ENCODE results near the gene ZNF618.

Gene ZNF618

DNA sequence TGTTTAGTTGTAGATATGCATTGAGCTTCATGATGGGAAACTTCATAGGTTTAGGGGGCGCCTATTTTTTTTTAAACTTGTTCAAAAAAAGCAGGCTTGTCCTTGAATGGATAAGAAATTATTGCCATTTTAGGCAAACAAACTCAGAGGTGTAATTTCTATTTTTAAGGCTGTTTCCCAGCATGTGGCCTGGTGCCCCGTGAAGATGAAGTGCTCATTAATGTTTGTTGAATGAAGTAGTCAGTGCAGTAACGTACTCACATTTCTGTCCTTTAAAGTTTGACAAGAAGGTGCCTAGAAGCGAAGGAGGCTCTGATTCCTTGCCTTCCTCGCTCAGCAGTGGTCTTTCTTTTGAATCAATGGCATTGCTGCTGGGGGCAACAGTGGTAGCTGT is 54.3 kb downstream of the ZNF618 start:
- Histone ChIP-seq H3K4me3 (ENCODE audit: low read length, poor library complexity, severe bottlenecking) (no peak overlapping the region), H3K36me3 (ENCODE audit: insufficient read depth, low read length) (no peaks in the 10 kb centered on the region), H3K9me3 (ENCODE audit: insufficient read depth, low read depth, low read length) (peaks cover 14% of the 10 kb centered on the region), H3K9ac (ENCODE audit: low read depth, low read length, poor library complexity, severe bottlenecking) (no peak overlapping the region), H2AFZ (ENCODE audit: low read length) (no peak overlapping the region), H4K20me1 (ENCODE audit: insufficient read depth, low read length, poor library complexity, severe bottlenecking) (peaks cover 10% of the 10 kb centered on the region), H3F3A (ENCODE audit: low read depth) (no peaks in the 10 kb centered on the region), H3K4me2 (ENCODE audit: low read depth, low read length, poor library complexity, severe bottlenecking) (no peak overlapping the region), H3K4me1 (ENCODE audit: insufficient read depth, low read length, poor library complexity, severe bottlenecking) (no peaks in the 10 kb centered on the region), H3K79me2 (ENCODE audit: insufficient read depth, low read length) (peaks cover 58% of the 10 kb centered on the region; the same call in 1 of the 2 replicates), H3K27me3 (ENCODE audit: insufficient read depth, low read length, poor library complexity, severe bottlenecking) (no peaks in the 10 kb centered on the region), H3K9me2 (replicated peaks; ENCODE audit: low read depth, low read length) (no peaks in the 10 kb centered on the region)
- TF ChIP-seq, protein P1, sequence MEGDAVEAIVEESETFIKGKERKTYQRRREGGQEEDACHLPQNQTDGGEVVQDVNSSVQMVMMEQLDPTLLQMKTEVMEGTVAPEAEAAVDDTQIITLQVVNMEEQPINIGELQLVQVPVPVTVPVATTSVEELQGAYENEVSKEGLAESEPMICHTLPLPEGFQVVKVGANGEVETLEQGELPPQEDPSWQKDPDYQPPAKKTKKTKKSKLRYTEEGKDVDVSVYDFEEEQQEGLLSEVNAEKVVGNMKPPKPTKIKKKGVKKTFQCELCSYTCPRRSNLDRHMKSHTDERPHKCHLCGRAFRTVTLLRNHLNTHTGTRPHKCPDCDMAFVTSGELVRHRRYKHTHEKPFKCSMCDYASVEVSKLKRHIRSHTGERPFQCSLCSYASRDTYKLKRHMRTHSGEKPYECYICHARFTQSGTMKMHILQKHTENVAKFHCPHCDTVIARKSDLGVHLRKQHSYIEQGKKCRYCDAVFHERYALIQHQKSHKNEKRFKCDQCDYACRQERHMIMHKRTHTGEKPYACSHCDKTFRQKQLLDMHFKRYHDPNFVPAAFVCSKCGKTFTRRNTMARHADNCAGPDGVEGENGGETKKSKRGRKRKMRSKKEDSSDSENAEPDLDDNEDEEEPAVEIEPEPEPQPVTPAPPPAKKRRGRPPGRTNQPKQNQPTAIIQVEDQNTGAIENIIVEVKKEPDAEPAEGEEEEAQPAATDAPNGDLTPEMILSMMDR (conservative IDR thresholded peaks at IDR 0.05; ENCODE audit: low read length): no peak
- TF ChIP-seq EZH2phosphoT487 (IDR thresholded peaks at IDR 0.05; ENCODE audit: borderline replicate concordance): no peak

DNA sequence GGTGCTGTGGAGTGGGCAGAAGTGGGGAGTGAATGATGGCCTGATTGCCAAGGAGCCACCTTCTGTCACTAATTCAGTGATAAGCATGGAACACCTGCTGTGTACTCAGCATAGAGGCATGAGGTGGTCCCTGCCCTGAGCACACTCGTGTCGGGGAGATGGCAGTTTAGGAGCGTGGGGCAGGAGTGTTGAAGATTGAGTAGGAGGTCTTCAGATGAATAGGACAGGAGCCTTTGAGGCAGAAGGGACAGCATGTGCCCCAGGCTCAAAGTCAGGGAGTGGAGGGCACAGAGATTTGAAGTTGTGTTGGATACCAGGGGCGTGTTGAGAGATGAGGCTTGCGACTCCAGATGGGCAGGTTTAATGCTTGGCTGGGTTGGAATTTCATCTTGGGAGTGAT is 55.0 kb downstream of the ZNF618 start:
- peaks cover 10% of the 10 kb centered on the region for H4K20me1 ChIP-seq (ENCODE audit: insufficient read depth, low read length, poor library complexity, severe bottlenecking)
- TF ChIP-seq, protein P1 (conservative IDR thresholded peaks at IDR 0.05; ENCODE audit: low read length): no peak
- TF ChIP-seq EZH2phosphoT487 (IDR thresholded peaks at IDR 0.05; ENCODE audit: borderline replicate concordance): no peak
- no peaks in the 10 kb centered on the region for H3F3A ChIP-seq (ENCODE audit: low read depth)

GRCh38 chr9:113931777-113932176 is 55.7 kb downstream of the ZNF618 start:
- Histone ChIP-seq H4K20me1 (ENCODE audit: insufficient read depth, low read length, poor library complexity, severe bottlenecking) (peaks cover 13% of the 10 kb centered on the region), H3K4me2 (ENCODE audit: low read depth, low read length, poor library complexity, severe bottlenecking) (no peak overlapping the region), H3K9ac (ENCODE audit: low read depth, low read length, poor library complexity, severe bottlenecking) (no peak overlapping the region), H2AFZ (ENCODE audit: low read length) (no peak overlapping the region), H3K9me3 (ENCODE audit: insufficient read depth, low read depth, low read length) (peaks cover 14% of the 10 kb centered on the region; the same call in 1 of the 2 replicates), H3F3A (ENCODE audit: low read depth) (no peaks in the 10 kb centered on the region), H3K79me2 (ENCODE audit: insufficient read depth, low read length) (peaks cover 67% of the 10 kb centered on the region; the same call in 1 of the 2 replicates), H3K36me3 (ENCODE audit: insufficient read depth, low read length) (no peaks in the 10 kb centered on the region), H3K4me3 (ENCODE audit: low read length, poor library complexity, severe bottlenecking) (no peak overlapping the region), H3K4me1 (ENCODE audit: insufficient read depth, low read length, poor library complexity, severe bottlenecking) (no peaks in the 10 kb centered on the region), H3K27me3 (ENCODE audit: insufficient read depth, low read length, poor library complexity, severe bottlenecking) (no peaks in the 10 kb centered on the region), H3K9me2 (replicated peaks; ENCODE audit: low read depth, low read length) (no peaks in the 10 kb centered on the region)
- no peak for TF ChIP-seq EZH2phosphoT487 (IDR thresholded peaks at IDR 0.05; ENCODE audit: borderline replicate concordance)
- TF ChIP-seq, protein P1 (conservative IDR thresholded peaks at IDR 0.05; ENCODE audit: low read length): no peak

More for the DNA sequence above, 55.0 kb downstream of the ZNF618 start:
- Histone ChIP-seq H3K79me2 (ENCODE audit: insufficient read depth, low read length) (peaks cover 63% of the 10 kb centered on the region; the same call in 1 of the 2 replicates), H3K9me3 (ENCODE audit: insufficient read depth, low read depth, low read length) (peaks cover 14% of the 10 kb centered on the region; the same call in 1 of the 2 replicates), H3K9ac (ENCODE audit: low read depth, low read length, poor library complexity, severe bottlenecking) (no peak overlapping the region), H2AFZ (ENCODE audit: low read length) (no peak overlapping the region), H3K4me2 (ENCODE audit: low read depth, low read length, poor library complexity, severe bottlenecking) (no peak overlapping the region), H3K36me3 (ENCODE audit: insufficient read depth, low read length) (no peaks in the 10 kb centered on the region), H3K9me2 (replicated peaks; ENCODE audit: low read depth, low read length) (no peaks in the 10 kb centered on the region), H3K27me3 (ENCODE audit: insufficient read depth, low read length, poor library complexity, severe bottlenecking) (no peaks in the 10 kb centered on the region), H3K4me3 (ENCODE audit: low read length, poor library complexity, severe bottlenecking) (no peak overlapping the region), H3K4me1 (ENCODE audit: insufficient read depth, low read length, poor library complexity, severe bottlenecking) (no peaks in the 10 kb centered on the region)
